B cell (primary cell): ENCODE data around the gene CCDC3. TPM values are rescaled to one million over a fixed set of nuclear protein-coding genes. Genes with fewer than 3 reads are reported as not detected.

Source experiments
- ATAC-seq: fragments of 200-7000 bp; cut with Tn5 transposase; one replicate; pipeline ENCODE4 v1.10.0; 2021; ENCODE audit warnings: low read depth, mild to moderate bottlenecking, moderate number of reproducible peaks, moderate library complexity
- CTCF ChIA-PET: fragments of 350-600 bp; sonication (Branson Sonifier 250); formaldehyde crosslinking; loops from one replicate; lab custom pipeline; 2021; ENCODE audit warnings: antibody characterized with exemption, inconsistent platforms; lab: Charles Lee
- POLR2A ChIA-PET: fragments of 350-600 bp; sonication (Branson Sonifier 250); formaldehyde crosslinking; loops from one replicate; lab custom pipeline; 2021; ENCODE audit warnings: antibody characterized with exemption; lab: Charles Lee
- DNase-seq: peaks from one replicate; pipeline ENCODE4 v3.0.0; 2013
- H2AFZ ChIP-seq: 2 replicates; pipeline ENCODE4 v1.6.1; 2012; ENCODE audit warnings: mild to moderate bottlenecking, low read depth, low read length; ENCODE audit not compliant: insufficient read depth, poor library complexity, severe bottlenecking
- H3K27ac ChIP-seq, 2 donors: 1 replicate in 1 of 2; 2 replicates in 1 of 2; pipeline ENCODE4 v1.5.1; 2012 to 2013; ENCODE audit warnings: low read length in 2 of 2, mild to moderate bottlenecking in 2 of 2, moderate library complexity in 1 of 2
- H3K27me3 ChIP-seq, 4 experiments: fragments of 200-600 bp in 1 of 4; sonication (generic) in 1 of 4; replicated peaks in 1 of 4; 1 replicate in 2 of 4; 2 replicates in 2 of 4; pipeline versions ENCODE4 v1.6.1 to v1.7.0; 2013 to 2016; ENCODE audit warnings: low read length in 3 of 4, mild to moderate bottlenecking in 2 of 4, mixed read lengths in 1 of 4, moderate library complexity in 1 of 4; ENCODE audit not compliant: insufficient read depth in 4 of 4, control insufficient read depth in 3 of 4; ENCODE audit errors: control extremely low read depth in 1 of 4
- H3K36me3 ChIP-seq, 2 experiments: replicated peaks in 1 of 2; 1 replicate in 1 of 2; 2 replicates in 1 of 2; pipeline versions ENCODE4 v1.6.1 to v1.7.1; 2013; ENCODE audit warnings: low read length in 1 of 2; ENCODE audit not compliant: insufficient read depth in 2 of 2, control insufficient read depth in 1 of 2; ENCODE audit errors: control extremely low read depth in 1 of 2, extremely low read depth in 1 of 2
- H3K4me1 ChIP-seq, 2 donors: fragments of 200-600 bp in 1 of 2; sonication (generic) in 1 of 2; 1 replicate in 1 of 2; 2 replicates in 1 of 2; pipeline versions ENCODE4 v1.5.1 to v1.6.1; 2013 to 2017; ENCODE audit warnings: low read length in 2 of 2; ENCODE audit not compliant: control insufficient read depth in 2 of 2, insufficient read depth in 2 of 2
- H3K4me2 ChIP-seq: replicated peaks from 2 replicates; pipeline ENCODE3; 2012; ENCODE audit warnings: mild to moderate bottlenecking, low read depth, low read length; ENCODE audit not compliant: poor library complexity, severe bottlenecking
- H3K4me3 ChIP-seq, 5 experiments: fragments of 200-600 bp in 1 of 5; sonication (generic) in 1 of 5; 1 replicate in 3 of 5; 2 replicates in 2 of 5; pipeline versions ENCODE4 v1.5.1 to v1.7.0; 2011 to 2016; ENCODE audit warnings: low read length in 4 of 5, mild to moderate bottlenecking in 4 of 5, low read depth in 2 of 5, control low read depth in 1 of 5, moderate library complexity in 1 of 5; ENCODE audit not compliant: insufficient read depth in 1 of 5; ENCODE audit errors: control extremely low read depth in 1 of 5, extremely low read depth in 1 of 5
- H3K79me2 ChIP-seq: fragments of 200-600 bp; sonication (generic); one replicate; pipeline ENCODE4 v1.6.0; 2016; ENCODE audit warnings: low read length; ENCODE audit not compliant: control insufficient read depth, insufficient read depth
- H3K9ac ChIP-seq: fragments of 200-600 bp; sonication (generic); 2 replicates; pipeline ENCODE4 v1.6.1; 2017; ENCODE audit warnings: mild to moderate bottlenecking, low read length, moderate library complexity
- H3K9me3 ChIP-seq, 3 donors: one replicate each; pipeline versions ENCODE4 v1.6.1 to v1.7.1; 2013; ENCODE audit warnings: low read length in 2 of 3; ENCODE audit not compliant: control insufficient read depth in 2 of 3, insufficient read depth in 1 of 3; ENCODE audit errors: control extremely low read depth in 1 of 3
- H4K20me1 ChIP-seq: 2 replicates; pipeline ENCODE4 v1.6.0; 2012; ENCODE audit warnings: mild to moderate bottlenecking, low read length; ENCODE audit not compliant: insufficient read depth, control insufficient read depth, poor library complexity, severe bottlenecking
- H3K27ac Mint-ChIP-seq: one replicate; pipeline ENCODE4 v1.8.0; 2021; ENCODE audit warnings: mixed read lengths
- H3K27me3 Mint-ChIP-seq: one replicate; pipeline ENCODE4 v1.8.0; 2021; ENCODE audit warnings: mixed read lengths
- H3K4me1 Mint-ChIP-seq: one replicate; pipeline ENCODE4 v1.8.0; 2021; ENCODE audit warnings: mixed read lengths
- H3K4me3 Mint-ChIP-seq: one replicate; pipeline ENCODE4 v1.8.0; 2021; ENCODE audit warnings: mixed read lengths
- H3K9me3 Mint-ChIP-seq: one replicate; pipeline ENCODE4 v1.8.0; 2022; ENCODE audit warnings: mixed read lengths; ENCODE audit not compliant: insufficient read depth
- CTCF ChIP-seq: fragments of 200-600 bp; IDR thresholded peaks from one replicate; pipeline ENCODE4 v1.8.0; 2022; ENCODE audit warnings: antibody characterized with exemption, mild to moderate bottlenecking
- EZH2 ChIP-seq: IDR thresholded peaks from 2 replicates; pipeline ENCODE4 v1.6.1; 2012; ENCODE audit warnings: borderline replicate concordance, low read depth, mild to moderate bottlenecking, moderate library complexity, low read length; ENCODE audit not compliant: insufficient read depth, poor library complexity, severe bottlenecking
- WGBS: methylation state at CpG from one replicate; pipeline ENCODE4 v1.1.5; 2013; ENCODE audit warnings: missing lambda C conversion rate; ENCODE audit not compliant: insufficient coverage; 5-methylcytosine and 5-hydroxymethylcytosine counted together
- intact Hi-C: fragments of 100-400 bp; cut with micrococcal nuclease; formaldehyde crosslinking; loops from one replicate; pipeline ENCODE4 v1.10.0; 2022
- polyA plus RNA-seq: library from polyadenylated mRNA; depleted of rRNA; stranded (reverse); fragments of >200 nt; gene quantifications from 2 replicates; pipeline ENCODE4 v1.2.3, GENCODE V29; 2012
- total RNA-seq, 2 donors: library from RNA; stranded (reverse); fragments of 120-200 nt in 1 of 2; gene quantifications; 1 replicate in 1 of 2; 2 replicates in 1 of 2; pipeline versions ENCODE4 v1.2.3 to v1.2.4, GENCODE V29; 2013 to 2022

CCDC3 gene
- total and polyA plus RNA-seq, 2 donors (not counting 1 experiment from before 2014, with no cell fraction given), result 0.12 TPM; not detected in 1

- Histone ChIP-seq H3K4me2 (no peak overlapping the region), H3K27me3 (no peaks in the 10 kb centered on the region), H2AFZ (no peak overlapping the region), H4K20me1 (no peaks in the 10 kb centered on the region), H3K9me3 (peaks cover 0 to 10% (median 1%) of the 10 kb centered on the region in 3 donors), H3K36me3 (no peaks in the 10 kb centered on the region), H3K79me2 (no peaks in the 10 kb centered on the region), H3K9ac (no peak overlapping the region), H3K27ac (no peak overlapping the region), H3K4me1 (no peaks in the 10 kb centered on the region), H3K4me3 (no peak overlapping the region)
- ChIA-PET POLR2A (no interaction called here), CTCF (interaction anchor here (0.6 kb wide), 1 partner anchor 11 kb away, joined by 3 read pairs; no protein-coding TSS in a partner anchor)
- intact Hi-C loops, result no loop called here
- Mint-ChIP-seq H3K4me1 (no peaks in the 10 kb centered on the region), H3K9me3 (no peaks in the 10 kb centered on the region), H3K4me3 (no peak overlapping the region), H3K27ac (no peak overlapping the region), H3K27me3 (peaks cover 16% of the 10 kb centered on the region)
- no peak for DNase-seq
- ATAC-seq, result no peak
- WGBS, result 92% methylated on average over 6 of the region's 13 CpGs
- no peak for TF ChIP-seq CTCF
- TF ChIP-seq EZH2, result no peak
Measured at GRCh38 chr10:12922117-12922900, 79.2 kb downstream of the CCDC3 start.

GRCh38 chr10:12921163-12921562 lies 80.3 kb downstream of the CCDC3 start:
- Histone ChIP-seq H3K9ac (no peak overlapping the region), H3K4me1 (no peaks in the 10 kb centered on the region), H3K79me2 (no peaks in the 10 kb centered on the region), H3K4me2 (no peak overlapping the region), H3K27me3 (no peaks in the 10 kb centered on the region), H2AFZ (no peak overlapping the region), H4K20me1 (no peaks in the 10 kb centered on the region), H3K9me3 (peaks cover 0 to 10% (median 0%) of the 10 kb centered on the region in 3 donors), H3K36me3 (no peaks in the 10 kb centered on the region), H3K27ac (no peak overlapping the region), H3K4me3 (no peak overlapping the region)
- TF ChIP-seq EZH2 (no peak), CTCF (no peak)
- Mint-ChIP-seq H3K27me3 (peaks cover 17% of the 10 kb centered on the region), H3K4me1 (no peaks in the 10 kb centered on the region), H3K27ac (no peak overlapping the region), H3K9me3 (no peaks in the 10 kb centered on the region), H3K4me3 (no peak overlapping the region)
- 85% methylated on average over 4 of the region's 6 CpGs for WGBS
- intact Hi-C loops, result no loop called here
- ATAC-seq, result no peak
- ChIA-PET POLR2A (no interaction called here), CTCF (interaction anchor here (0.7 kb wide), 1 partner anchor 9 kb away, joined by 3 read pairs; no protein-coding TSS in a partner anchor)
- no peak for DNase-seq
